Panc1 (cell line): Measurements from ENCODE around the gene CDC14B. TPM values are rescaled to one million over a fixed set of nuclear protein-coding genes. Genes with fewer than 3 reads are reported as not detected.
"Not testable (repeated sequence)": the region's sequence is repeated elsewhere in the genome, so short reads cannot be mapped to it uniquely, and the experiment has no call there.

Experiments used
- ATAC-seq: fragments of 200-7000 bp; cut with Tn5 transposase; 2 replicates; pipeline ENCODE4 v1.9.1; 2020; ENCODE audit warnings: mild to moderate bottlenecking, moderate library complexity
- BruUV-seq: library from RNA; stranded (reverse); fragments of 400-500 nt; replicated peaks from 2 replicates; lab custom pipeline; 2021; lab: Mats Ljungman, UMichigan
- CTCF ChIA-PET: fragments of 300-600 bp; sonication (Branson Sonifier 250); formaldehyde crosslinking; loops from one replicate; lab custom pipeline; 2022; ENCODE audit warnings: antibody characterized with exemption; lab: Charles Lee
- POLR2A ChIA-PET: fragments of 300-600 bp; sonication (Branson Sonifier 250); formaldehyde crosslinking; loops from one replicate; lab custom pipeline; 2022; ENCODE audit warnings: antibody characterized with exemption; lab: Charles Lee
- DNase-seq: peaks from one replicate; pipeline ENCODE4 v3.0.0-alpha.2; 2010; ENCODE audit warnings: low read depth, low spot score
- H3K27ac ChIP-seq: 2 replicates; pipeline ENCODE4 v1.5.1; 2011; ENCODE audit warnings: mild to moderate bottlenecking, low read length, inconsistent platforms
- H3K27me3 ChIP-seq: fragments of 200-500 bp; sonication (Bioruptor generic); 2 replicates; pipeline ENCODE4 v1.6.0; 2014; ENCODE audit warnings: low read length, inconsistent platforms; ENCODE audit not compliant: control insufficient read depth, insufficient read depth
- H3K36me3 ChIP-seq: fragments of 200-500 bp; sonication (Bioruptor generic); 2 replicates; pipeline ENCODE4 v1.5.1; 2014; ENCODE audit warnings: inconsistent platforms, mild to moderate bottlenecking, low read length, moderate library complexity; ENCODE audit not compliant: control insufficient read depth, insufficient read depth
- H3K4me1 ChIP-seq: 2 replicates; pipeline ENCODE4 v1.5.1; 2011; ENCODE audit warnings: inconsistent platforms, mild to moderate bottlenecking, low read length, moderate library complexity; ENCODE audit not compliant: control insufficient read depth, insufficient read depth
- H3K4me3 ChIP-seq, 2 experiments: 2 replicates each; pipeline ENCODE4 v1.5.1; 2011 to 2012; ENCODE audit warnings: low read depth in 2 of 2, low read length in 2 of 2, mild to moderate bottlenecking in 2 of 2, inconsistent platforms in 1 of 2, moderate library complexity in 1 of 2
- H3K9me3 ChIP-seq: fragments of 200-500 bp; sonication (Bioruptor generic); 2 replicates; pipeline ENCODE4 v1.5.1; 2014; ENCODE audit warnings: low read depth, mild to moderate bottlenecking, inconsistent platforms, low read length, moderate library complexity; ENCODE audit not compliant: control insufficient read depth, insufficient read depth
- CTCF ChIP-seq: fragments of 450-650 bp; IDR thresholded peaks from 2 replicates; pipeline ENCODE4 v1.5.1; 2017; ENCODE audit warnings: mild to moderate bottlenecking
- POLR2AphosphoS5 ChIP-seq: IDR thresholded peaks from 2 replicates; pipeline ENCODE4 v1.6.1; 2012; ENCODE audit warnings: mild to moderate bottlenecking, low read depth, low read length, moderate library complexity
- SIN3A ChIP-seq: IDR thresholded peaks from 2 replicates; pipeline ENCODE4 v1.6.1; 2012; ENCODE audit warnings: low read depth, mild to moderate bottlenecking, low read length, moderate library complexity, borderline replicate concordance; ENCODE audit not compliant: insufficient read depth
- TCF7L2 ChIP-seq: IDR thresholded peaks from 2 replicates; pipeline ENCODE4 v1.6.1; 2011; ENCODE audit warnings: mild to moderate bottlenecking, low read depth, low read length, inconsistent platforms
- in situ Hi-C: cut with HindIII; loops from 2 replicates; pipeline ENCODE4 v1.10.0; 2016; ENCODE audit warnings: low sequenced_read_pairs, low pct_unique_long_range_greater_than_20kb
- intact Hi-C: fragments of 100-400 bp; cut with micrococcal nuclease; formaldehyde crosslinking; loops from one replicate; pipeline ENCODE4 v1.10.0; 2022; ENCODE audit not compliant: unreplicated experiment
- total RNA-seq: library from RNA; stranded (reverse); gene quantifications from one replicate; pipeline ENCODE4 v1.2.1, GENCODE V29; 2021; ENCODE audit not compliant: unreplicated experiment
- TF ChIP-seq, protein P1 (sequence below), 2 experiments: IDR thresholded peaks; 2 replicates each; pipeline ENCODE4 v1.6.1; 2011 to 2012; ENCODE audit warnings: low read depth in 2 of 2, control low read depth in 1 of 2, low read length in 1 of 2, mild to moderate bottlenecking in 1 of 2, moderate library complexity in 1 of 2; ENCODE audit not compliant: insufficient read depth in 1 of 2

Gene CDC14B
- total RNA-seq, 1 experiment from 2014 or later: 11.8 TPM

- TF ChIP-seq CTCF (no peak), POLR2AphosphoS5 (no peak)
- TF ChIP-seq, protein P1, sequence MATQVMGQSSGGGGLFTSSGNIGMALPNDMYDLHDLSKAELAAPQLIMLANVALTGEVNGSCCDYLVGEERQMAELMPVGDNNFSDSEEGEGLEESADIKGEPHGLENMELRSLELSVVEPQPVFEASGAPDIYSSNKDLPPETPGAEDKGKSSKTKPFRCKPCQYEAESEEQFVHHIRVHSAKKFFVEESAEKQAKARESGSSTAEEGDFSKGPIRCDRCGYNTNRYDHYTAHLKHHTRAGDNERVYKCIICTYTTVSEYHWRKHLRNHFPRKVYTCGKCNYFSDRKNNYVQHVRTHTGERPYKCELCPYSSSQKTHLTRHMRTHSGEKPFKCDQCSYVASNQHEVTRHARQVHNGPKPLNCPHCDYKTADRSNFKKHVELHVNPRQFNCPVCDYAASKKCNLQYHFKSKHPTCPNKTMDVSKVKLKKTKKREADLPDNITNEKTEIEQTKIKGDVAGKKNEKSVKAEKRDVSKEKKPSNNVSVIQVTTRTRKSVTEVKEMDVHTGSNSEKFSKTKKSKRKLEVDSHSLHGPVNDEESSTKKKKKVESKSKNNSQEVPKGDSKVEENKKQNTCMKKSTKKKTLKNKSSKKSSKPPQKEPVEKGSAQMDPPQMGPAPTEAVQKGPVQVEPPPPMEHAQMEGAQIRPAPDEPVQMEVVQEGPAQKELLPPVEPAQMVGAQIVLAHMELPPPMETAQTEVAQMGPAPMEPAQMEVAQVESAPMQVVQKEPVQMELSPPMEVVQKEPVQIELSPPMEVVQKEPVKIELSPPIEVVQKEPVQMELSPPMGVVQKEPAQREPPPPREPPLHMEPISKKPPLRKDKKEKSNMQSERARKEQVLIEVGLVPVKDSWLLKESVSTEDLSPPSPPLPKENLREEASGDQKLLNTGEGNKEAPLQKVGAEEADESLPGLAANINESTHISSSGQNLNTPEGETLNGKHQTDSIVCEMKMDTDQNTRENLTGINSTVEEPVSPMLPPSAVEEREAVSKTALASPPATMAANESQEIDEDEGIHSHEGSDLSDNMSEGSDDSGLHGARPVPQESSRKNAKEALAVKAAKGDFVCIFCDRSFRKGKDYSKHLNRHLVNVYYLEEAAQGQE (IDR thresholded peaks at IDR 0.05; ENCODE audit: insufficient read depth in 1 of 2, low read depth in 2 of 2, low read length in 1 of 2): no peak
- BruUV-seq: TSS peak; percentile 62
- no peak overlapping the region; the same call in 1 of the 2 replicates for H3K27ac ChIP-seq
- no peak overlapping the region for H3K4me3 ChIP-seq
- DNase-seq: no peak
- no peaks in the 10 kb centered on the region for H3K9me3 ChIP-seq
- ChIA-PET POLR2A (no interaction called here), CTCF (no interaction called here)
- peaks cover 35% of the 10 kb centered on the region for H3K4me1 ChIP-seq
- intact Hi-C loops: no loop called here
- no peak for ATAC-seq
- H3K27me3 ChIP-seq: no peaks in the 10 kb centered on the region
- in situ Hi-C loops: no loop called here
- H3K36me3 ChIP-seq: no peaks in the 10 kb centered on the region
Measured at GRCh38 chr9:96616817-96617438, 2.7 kb downstream of the CDC14B start.

DNA sequence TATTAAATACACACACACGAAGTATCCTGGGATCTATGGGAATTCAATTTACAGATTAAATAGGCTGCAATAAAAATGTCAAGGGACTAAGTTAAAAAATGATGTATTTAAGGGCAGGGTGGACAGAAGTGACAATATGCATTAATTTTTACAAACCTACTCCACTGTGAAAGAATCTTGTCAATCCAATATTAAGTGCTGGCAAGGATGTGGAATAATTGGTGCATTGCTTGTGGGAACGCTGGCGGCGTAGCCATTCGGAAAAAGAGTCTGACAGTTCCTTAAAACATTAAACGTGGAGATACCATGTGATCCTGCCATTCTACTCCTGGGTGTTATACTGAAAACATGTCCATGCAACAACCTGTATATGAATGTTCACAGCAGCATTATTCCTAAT, 4.2 kb downstream of the CDC14B start:
- no peak overlapping the region for H3K27ac ChIP-seq
- no peak overlapping the region for H3K4me3 ChIP-seq
- DNase-seq (no peak), ATAC-seq (no peak)
- no peak for TF ChIP-seq POLR2AphosphoS5
- TF ChIP-seq TCF7L2: no peak
- TF ChIP-seq CTCF: no peak
- TF ChIP-seq, protein P1 (IDR thresholded peaks at IDR 0.05; ENCODE audit: insufficient read depth in 1 of 2, low read depth in 2 of 2, low read length in 1 of 2): no peak
- no peak for TF ChIP-seq SIN3A
- in situ Hi-C loops (no loop called here), intact Hi-C loops (no loop called here)
- BruUV-seq: no TSS peak
- H3K9me3 ChIP-seq: no peaks in the 10 kb centered on the region
- no peaks in the 10 kb centered on the region for H3K36me3 ChIP-seq
- H3K27me3 ChIP-seq: no peaks in the 10 kb centered on the region
- ChIA-PET CTCF (no interaction called here), POLR2A (no interaction called here)
- H3K4me1 ChIP-seq: peaks cover 22% of the 10 kb centered on the region

DNA sequence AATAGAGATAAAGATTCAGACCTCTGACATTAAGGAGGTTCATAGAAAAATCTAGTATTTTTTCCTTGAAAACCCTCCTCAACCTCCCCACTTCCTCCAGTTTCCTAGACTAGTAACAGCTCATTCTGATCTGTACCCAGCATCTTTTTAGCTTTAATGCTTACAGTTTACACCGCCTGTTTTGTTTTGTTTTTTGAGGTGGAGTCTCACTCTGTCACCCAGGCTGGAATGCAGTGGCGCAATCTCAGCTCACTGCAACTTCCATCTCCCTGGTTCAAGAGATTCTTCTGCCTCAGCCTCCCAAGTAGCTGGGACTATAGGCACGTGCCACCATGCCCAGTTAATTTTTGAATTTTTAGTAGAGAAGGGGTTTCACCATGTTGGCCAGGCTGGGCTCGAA, 5.0 kb downstream of the CDC14B start:
- POLR2A ChIA-PET, ATAC-seq, in situ Hi-C loops, intact Hi-C loops, H3K27ac ChIP-seq, BruUV-seq, DNase-seq, H3K9me3 ChIP-seq, H3K36me3 ChIP-seq, CTCF ChIA-PET, H3K27me3 ChIP-seq, H3K4me3 ChIP-seq: not testable (repeated sequence)
- H3K4me1 ChIP-seq: peaks cover 20% of the 10 kb centered on the region
